Astrocyte (in vitro differentiated cells and primary cell): ENCODE measurements around the gene VEGFD. TPM values are rescaled to one million over a fixed set of nuclear protein-coding genes. Genes with fewer than 3 reads are reported as not detected.

Experiments used
- DNase-seq: peaks from one replicate; pipeline ENCODE4 v3.0.0-alpha.2; 2010; ENCODE audit warnings: low read depth
- FAIRE-seq: peaks from 2 replicates; lab custom pipeline; 2011; peaks lifted over from hg19 to GRCh38; lab: Jason Lieb, UNC
- H2AFZ ChIP-seq: 2 replicates; pipeline ENCODE4 v1.6.0; 2012; ENCODE audit warnings: low read depth, low read length, inconsistent platforms
- H3K27ac ChIP-seq: 2 replicates; pipeline ENCODE4 v1.5.1; 2011; ENCODE audit warnings: low read depth, low read length, inconsistent platforms
- H3K27me3 ChIP-seq: 2 replicates; pipeline ENCODE4 v1.6.0; 2011; ENCODE audit warnings: low read length, inconsistent platforms; ENCODE audit not compliant: insufficient read depth
- H3K36me3 ChIP-seq: 2 replicates; pipeline ENCODE4 v1.5.1; 2011; ENCODE audit warnings: low read length, inconsistent platforms; ENCODE audit not compliant: insufficient read depth
- H3K4me1 ChIP-seq: 2 replicates; pipeline ENCODE4 v1.5.1; 2011; ENCODE audit warnings: low read length, inconsistent platforms; ENCODE audit not compliant: insufficient read depth
- H3K4me2 ChIP-seq: 2 replicates; pipeline ENCODE4 v1.6.0; 2012; ENCODE audit warnings: low read length, inconsistent platforms
- H3K4me3 ChIP-seq: 2 replicates; pipeline ENCODE4 v1.5.1; 2011; ENCODE audit warnings: low read depth, mild to moderate bottlenecking, low read length, inconsistent platforms; ENCODE audit not compliant: insufficient read depth
- H3K79me2 ChIP-seq: 2 replicates; pipeline ENCODE4 v1.6.0; 2012; ENCODE audit warnings: mild to moderate bottlenecking, low read length, inconsistent platforms; ENCODE audit not compliant: insufficient read depth
- H3K9ac ChIP-seq: 2 replicates; pipeline ENCODE4 v1.6.0; 2012; ENCODE audit warnings: mild to moderate bottlenecking, low read length, inconsistent platforms
- H3K9me3 ChIP-seq: 2 replicates; pipeline ENCODE4 v1.5.1; 2012; ENCODE audit warnings: low read depth, mild to moderate bottlenecking, low read length, inconsistent platforms; ENCODE audit not compliant: insufficient read depth
- H4K20me1 ChIP-seq: 2 replicates; pipeline ENCODE4 v1.6.0; 2012; ENCODE audit warnings: low read length, inconsistent platforms; ENCODE audit not compliant: insufficient read depth
- H3K27ac Mint-ChIP-seq: one replicate; pipeline ENCODE4 v1.8.0; 2021; ENCODE audit warnings: mild to moderate bottlenecking, mixed read lengths; ENCODE audit not compliant: unreplicated experiment
- H3K27me3 Mint-ChIP-seq: one replicate; pipeline ENCODE4 v1.8.0; 2021; ENCODE audit warnings: low read depth, mixed read lengths; ENCODE audit not compliant: unreplicated experiment
- H3K36me3 Mint-ChIP-seq: one replicate; pipeline ENCODE4 v1.8.0; 2021; ENCODE audit warnings: low read depth, mixed read lengths; ENCODE audit not compliant: unreplicated experiment
- H3K4me1 Mint-ChIP-seq: one replicate; pipeline ENCODE4 v1.8.0; 2021; ENCODE audit warnings: low read depth, mixed read lengths; ENCODE audit not compliant: unreplicated experiment
- H3K4me3 Mint-ChIP-seq: one replicate; pipeline ENCODE4 v1.8.0; 2021; ENCODE audit warnings: mild to moderate bottlenecking, moderate library complexity, mixed read lengths; ENCODE audit not compliant: unreplicated experiment
- H3K9me3 Mint-ChIP-seq: one replicate; pipeline ENCODE4 v1.8.0; 2021; ENCODE audit warnings: mild to moderate bottlenecking, mixed read lengths; ENCODE audit not compliant: unreplicated experiment
- EZH2 ChIP-seq: IDR thresholded peaks from 2 replicates; pipeline ENCODE4 v1.6.1; 2012; ENCODE audit warnings: mild to moderate bottlenecking, low read length, inconsistent platforms; ENCODE audit not compliant: insufficient read depth
- total RNA-seq: library from RNA; stranded (reverse); gene quantifications from 2 replicates; pipeline ENCODE4 v1.2.1, GENCODE V29; 2021
- TF ChIP-seq, protein P1 (sequence below): IDR thresholded peaks from 2 replicates; pipeline ENCODE4 v1.5.1; 2011; ENCODE audit warnings: low read depth, mild to moderate bottlenecking, inconsistent platforms, low read length, moderate library complexity; ENCODE audit not compliant: insufficient read depth

Gene VEGFD
- total RNA-seq, 1 donor from 2014 or later, result not detected

GRCh38 chrX:15416133-15416993 is 32.1 kb upstream of the VEGFD start:
- H4K20me1 ChIP-seq, result no peaks in the 10 kb centered on the region
- H2AFZ ChIP-seq, result no peak overlapping the region
- H3K4me1 Mint-ChIP-seq, result no peaks in the 10 kb centered on the region
- no peak overlapping the region for H3K4me3 ChIP-seq
- no peaks in the 10 kb centered on the region for H3K27me3 ChIP-seq
- H3K4me3 Mint-ChIP-seq, result no peak overlapping the region
- DNase-seq, result peak; percentile 11
- H3K27me3 Mint-ChIP-seq, result no peaks in the 10 kb centered on the region
- no peaks in the 10 kb centered on the region for H3K9me3 ChIP-seq
- no peak for FAIRE-seq
- no peak overlapping the region for H3K4me2 ChIP-seq
- no peaks in the 10 kb centered on the region for H3K79me2 ChIP-seq
- H3K27ac Mint-ChIP-seq, result no peak overlapping the region
- H3K36me3 Mint-ChIP-seq, result no peaks in the 10 kb centered on the region
- H3K36me3 ChIP-seq, result no peaks in the 10 kb centered on the region
- H3K9ac ChIP-seq, result no peak overlapping the region
- H3K4me1 ChIP-seq, result no peaks in the 10 kb centered on the region
- H3K9me3 Mint-ChIP-seq, result no peaks in the 10 kb centered on the region
- no peak overlapping the region for H3K27ac ChIP-seq
- TF ChIP-seq, protein P1, sequence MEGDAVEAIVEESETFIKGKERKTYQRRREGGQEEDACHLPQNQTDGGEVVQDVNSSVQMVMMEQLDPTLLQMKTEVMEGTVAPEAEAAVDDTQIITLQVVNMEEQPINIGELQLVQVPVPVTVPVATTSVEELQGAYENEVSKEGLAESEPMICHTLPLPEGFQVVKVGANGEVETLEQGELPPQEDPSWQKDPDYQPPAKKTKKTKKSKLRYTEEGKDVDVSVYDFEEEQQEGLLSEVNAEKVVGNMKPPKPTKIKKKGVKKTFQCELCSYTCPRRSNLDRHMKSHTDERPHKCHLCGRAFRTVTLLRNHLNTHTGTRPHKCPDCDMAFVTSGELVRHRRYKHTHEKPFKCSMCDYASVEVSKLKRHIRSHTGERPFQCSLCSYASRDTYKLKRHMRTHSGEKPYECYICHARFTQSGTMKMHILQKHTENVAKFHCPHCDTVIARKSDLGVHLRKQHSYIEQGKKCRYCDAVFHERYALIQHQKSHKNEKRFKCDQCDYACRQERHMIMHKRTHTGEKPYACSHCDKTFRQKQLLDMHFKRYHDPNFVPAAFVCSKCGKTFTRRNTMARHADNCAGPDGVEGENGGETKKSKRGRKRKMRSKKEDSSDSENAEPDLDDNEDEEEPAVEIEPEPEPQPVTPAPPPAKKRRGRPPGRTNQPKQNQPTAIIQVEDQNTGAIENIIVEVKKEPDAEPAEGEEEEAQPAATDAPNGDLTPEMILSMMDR, result no peak
- TF ChIP-seq EZH2, result no peak

DNA sequence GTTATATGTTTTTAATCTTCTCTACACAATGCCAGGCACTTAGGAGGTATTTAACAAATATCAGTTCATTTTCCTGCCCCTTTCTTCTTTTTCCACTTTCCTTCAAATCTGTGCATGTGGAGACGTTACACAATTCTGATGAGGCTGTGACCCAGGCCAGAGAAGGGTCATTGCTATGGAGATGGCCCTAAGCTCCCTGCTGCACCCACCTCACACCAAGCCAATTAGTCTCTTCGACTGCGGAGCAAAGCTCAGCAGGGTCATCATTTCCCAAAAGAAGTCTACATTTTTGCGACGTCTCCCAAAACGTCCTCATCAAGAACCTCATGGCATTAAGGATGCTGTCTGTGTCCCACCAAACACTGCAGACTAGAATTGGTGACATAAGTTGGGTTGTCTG is 28.9 kb upstream of the VEGFD start:
- H2AFZ ChIP-seq, result no peak overlapping the region
- FAIRE-seq, result no peak
- H3K4me3 ChIP-seq, result no peak overlapping the region

More for the DNA sequence above, 28.9 kb upstream of the VEGFD start:
- Histone ChIP-seq H3K27me3 (no peaks in the 10 kb centered on the region), H4K20me1 (no peaks in the 10 kb centered on the region), H3K36me3 (no peaks in the 10 kb centered on the region), H3K9ac (no peak overlapping the region), H3K4me2 (no peak overlapping the region), H3K4me1 (no peaks in the 10 kb centered on the region), H3K79me2 (no peaks in the 10 kb centered on the region), H3K9me3 (no peaks in the 10 kb centered on the region), H3K27ac (no peak overlapping the region)
- Mint-ChIP-seq H3K4me3 (no peak overlapping the region), H3K27ac (no peak overlapping the region), H3K27me3 (no peaks in the 10 kb centered on the region), H3K4me1 (no peaks in the 10 kb centered on the region), H3K9me3 (no peaks in the 10 kb centered on the region), H3K36me3 (no peaks in the 10 kb centered on the region)
- TF ChIP-seq, protein P1, result no peak
- no peak for TF ChIP-seq EZH2
- no peak for DNase-seq
